ENCODE measurements around the gene PEX11G.

The PEX11G gene

DNA sequence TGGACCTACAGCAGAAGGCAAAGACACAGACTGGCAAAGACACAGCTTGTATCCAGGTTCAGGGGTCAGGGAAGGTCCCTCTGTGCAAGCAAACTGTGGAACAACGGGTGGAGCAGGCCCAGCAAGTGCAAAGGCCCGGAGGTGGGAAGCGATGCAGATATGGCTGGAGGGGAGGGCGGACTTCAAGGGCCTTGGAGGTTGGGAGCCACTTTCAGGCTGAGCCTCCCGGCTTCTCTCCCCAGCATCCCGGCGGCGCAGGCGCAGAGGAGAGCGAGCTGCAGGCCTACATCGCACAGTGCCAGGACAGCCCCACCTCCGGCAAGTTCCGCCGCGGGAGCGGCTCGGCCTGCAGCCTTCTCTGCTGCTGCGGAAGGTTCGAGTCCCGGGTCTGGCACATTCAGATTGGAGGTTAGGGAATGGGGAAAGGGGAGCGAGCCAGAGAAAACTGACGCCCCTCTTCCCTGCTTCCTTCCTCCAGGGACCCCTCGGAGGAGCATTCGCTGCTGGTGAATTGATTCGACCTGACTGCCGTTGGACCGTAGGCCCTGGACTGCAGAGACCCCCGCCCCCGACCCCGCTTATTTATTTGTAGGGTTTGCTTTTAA, 44.5 kb upstream of the PEX11G start:
- TF ChIP-seq, protein P1, sequence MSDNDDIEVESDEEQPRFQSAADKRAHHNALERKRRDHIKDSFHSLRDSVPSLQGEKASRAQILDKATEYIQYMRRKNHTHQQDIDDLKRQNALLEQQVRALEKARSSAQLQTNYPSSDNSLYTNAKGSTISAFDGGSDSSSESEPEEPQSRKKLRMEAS (IDR thresholded peaks at IDR 0.05; ENCODE audit: low read depth, low read length) = no peak
- TF ChIP-seq, protein P2, sequence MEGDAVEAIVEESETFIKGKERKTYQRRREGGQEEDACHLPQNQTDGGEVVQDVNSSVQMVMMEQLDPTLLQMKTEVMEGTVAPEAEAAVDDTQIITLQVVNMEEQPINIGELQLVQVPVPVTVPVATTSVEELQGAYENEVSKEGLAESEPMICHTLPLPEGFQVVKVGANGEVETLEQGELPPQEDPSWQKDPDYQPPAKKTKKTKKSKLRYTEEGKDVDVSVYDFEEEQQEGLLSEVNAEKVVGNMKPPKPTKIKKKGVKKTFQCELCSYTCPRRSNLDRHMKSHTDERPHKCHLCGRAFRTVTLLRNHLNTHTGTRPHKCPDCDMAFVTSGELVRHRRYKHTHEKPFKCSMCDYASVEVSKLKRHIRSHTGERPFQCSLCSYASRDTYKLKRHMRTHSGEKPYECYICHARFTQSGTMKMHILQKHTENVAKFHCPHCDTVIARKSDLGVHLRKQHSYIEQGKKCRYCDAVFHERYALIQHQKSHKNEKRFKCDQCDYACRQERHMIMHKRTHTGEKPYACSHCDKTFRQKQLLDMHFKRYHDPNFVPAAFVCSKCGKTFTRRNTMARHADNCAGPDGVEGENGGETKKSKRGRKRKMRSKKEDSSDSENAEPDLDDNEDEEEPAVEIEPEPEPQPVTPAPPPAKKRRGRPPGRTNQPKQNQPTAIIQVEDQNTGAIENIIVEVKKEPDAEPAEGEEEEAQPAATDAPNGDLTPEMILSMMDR (IDR thresholded peaks at IDR 0.05; ENCODE audit: low read depth, low read length) = no peak
- TF ChIP-seq MYC (IDR thresholded peaks at IDR 0.05; ENCODE audit: low read depth, low read length) (no peak), POLR2A (IDR thresholded peaks at IDR 0.05; ENCODE audit: extremely low read depth, insufficient read length) (no peak)
- H3K4me3 ChIP-seq (ENCODE audit: low read depth, low read length) = no peak overlapping the region
- no peak for DNase-seq (ENCODE audit: low read depth)

GRCh38 chr19:7529610-7530490, 41.0 kb upstream of the PEX11G start:
- TF ChIP-seq, protein P2 (IDR thresholded peaks at IDR 0.05; ENCODE audit: low read depth, low read length) = no peak
- TF ChIP-seq MYC (IDR thresholded peaks at IDR 0.05; ENCODE audit: low read depth, low read length) (no peak), POLR2A (IDR thresholded peaks at IDR 0.05; ENCODE audit: extremely low read depth, insufficient read length) (no peak)
- no peak overlapping the region for H3K4me3 ChIP-seq (ENCODE audit: low read depth, low read length)
- DNase-seq (ENCODE audit: low read depth) = no peak

DNA sequence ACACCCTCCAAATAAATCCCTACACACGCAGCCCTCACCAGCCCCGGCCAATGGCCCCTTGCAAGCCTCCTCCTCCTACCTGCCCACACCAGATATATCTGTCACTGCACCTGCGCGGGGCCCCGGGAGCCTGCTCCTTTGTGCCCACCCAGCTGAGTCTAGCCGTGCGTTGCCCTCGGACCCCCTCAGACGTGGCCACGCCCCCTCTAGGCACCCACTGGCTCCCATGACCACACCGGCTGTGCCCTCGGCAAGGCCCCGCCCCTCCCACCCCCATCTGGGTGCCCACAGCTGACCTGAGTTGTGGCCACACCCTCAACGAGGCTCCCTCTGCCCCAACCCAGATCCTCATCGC, 40.4 kb upstream of the PEX11G start:
- TF ChIP-seq, protein P1 (IDR thresholded peaks at IDR 0.05; ENCODE audit: low read depth, low read length) = no peak
- TF ChIP-seq, protein P2 (IDR thresholded peaks at IDR 0.05; ENCODE audit: low read depth, low read length) = no peak
- TF ChIP-seq MYC (IDR thresholded peaks at IDR 0.05; ENCODE audit: low read depth, low read length) (no peak), POLR2A (IDR thresholded peaks at IDR 0.05; ENCODE audit: extremely low read depth, insufficient read length) (no peak)
- DNase-seq (ENCODE audit: low read depth) = no peak
- no peak overlapping the region for H3K4me3 ChIP-seq (ENCODE audit: low read depth, low read length)

DNA sequence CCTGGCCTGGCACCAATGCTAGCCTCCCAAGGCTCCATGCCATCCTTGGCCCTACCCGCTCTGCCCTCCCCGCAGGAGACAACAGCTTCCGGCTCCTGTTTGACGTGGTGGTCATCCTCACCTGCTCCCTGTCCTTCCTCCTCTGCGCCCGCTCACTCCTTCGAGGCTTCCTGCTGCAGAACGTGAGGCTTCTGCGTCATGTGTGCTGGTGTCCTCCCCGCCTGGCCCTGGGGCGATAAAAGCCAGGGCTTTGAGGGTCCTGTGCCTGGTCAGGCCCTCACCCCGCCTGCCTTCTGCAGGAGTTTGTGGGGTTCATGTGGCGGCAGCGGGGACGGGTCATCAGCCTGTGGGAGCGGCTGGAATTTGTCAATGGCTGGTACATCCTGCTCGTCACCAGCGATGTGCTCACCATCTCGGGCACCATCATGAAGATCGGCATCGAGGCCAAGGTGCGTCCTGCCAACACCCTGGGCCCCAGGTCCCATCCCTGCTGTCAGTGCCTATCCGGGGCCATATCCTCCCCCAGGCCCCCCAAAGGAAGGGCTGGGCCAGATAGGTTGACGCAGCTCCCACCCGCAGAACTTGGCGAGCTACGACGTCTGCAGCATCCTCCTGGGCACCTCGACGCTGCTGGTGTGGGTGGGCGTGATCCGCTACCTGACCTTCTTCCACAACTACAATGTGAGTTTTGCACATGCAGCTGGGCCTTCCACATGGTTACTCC, 39.8 kb upstream of the PEX11G start:
- no peak for TF ChIP-seq MYC (IDR thresholded peaks at IDR 0.05; ENCODE audit: low read depth, low read length)
- TF ChIP-seq, protein P2 (IDR thresholded peaks at IDR 0.05; ENCODE audit: low read depth, low read length) = no peak
- TF ChIP-seq, protein P1 (IDR thresholded peaks at IDR 0.05; ENCODE audit: low read depth, low read length) = no peak
- no peak for TF ChIP-seq POLR2A (IDR thresholded peaks at IDR 0.05; ENCODE audit: extremely low read depth, insufficient read length)
- H3K4me3 ChIP-seq (ENCODE audit: low read depth, low read length) = no peak overlapping the region
- no peak for DNase-seq (ENCODE audit: low read depth)

DNA sequence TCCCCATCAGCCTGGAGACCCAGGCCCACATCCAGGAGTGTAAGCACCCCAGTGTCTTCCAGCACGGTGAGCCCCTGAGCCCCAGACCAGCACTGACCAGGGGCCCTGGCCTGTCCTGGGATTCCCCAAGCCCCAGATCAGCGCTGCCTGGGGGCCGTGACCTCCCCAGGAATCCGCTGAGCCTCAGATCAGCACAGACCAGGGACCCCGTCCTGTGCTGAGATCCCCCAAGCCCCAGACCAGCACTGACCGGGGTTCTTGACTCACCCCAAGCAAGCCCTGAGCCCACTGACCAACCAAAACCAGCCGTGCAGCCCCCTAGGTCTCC, 39.3 kb upstream of the PEX11G start:
- H3K4me3 ChIP-seq (ENCODE audit: low read depth, low read length) = no peak overlapping the region

More for the DNA sequence above, 39.3 kb upstream of the PEX11G start:
- no peak for DNase-seq (ENCODE audit: low read depth)
- TF ChIP-seq MYC (IDR thresholded peaks at IDR 0.05; ENCODE audit: low read depth, low read length) (no peak), POLR2A (IDR thresholded peaks at IDR 0.05; ENCODE audit: extremely low read depth, insufficient read length) (no peak)
- TF ChIP-seq, protein P1 (IDR thresholded peaks at IDR 0.05; ENCODE audit: low read depth, low read length) = no peak
- TF ChIP-seq, protein P2 (IDR thresholded peaks at IDR 0.05; ENCODE audit: low read depth, low read length) = no peak
